ENCODE data around the gene NR2F2.

Gene NR2F2

GRCh38 chr15:96320107-96320506, 10.4 kb upstream of the NR2F2 start:
- no peak for DNase-seq (ENCODE audit: low read depth in 2 of 2)

DNA sequence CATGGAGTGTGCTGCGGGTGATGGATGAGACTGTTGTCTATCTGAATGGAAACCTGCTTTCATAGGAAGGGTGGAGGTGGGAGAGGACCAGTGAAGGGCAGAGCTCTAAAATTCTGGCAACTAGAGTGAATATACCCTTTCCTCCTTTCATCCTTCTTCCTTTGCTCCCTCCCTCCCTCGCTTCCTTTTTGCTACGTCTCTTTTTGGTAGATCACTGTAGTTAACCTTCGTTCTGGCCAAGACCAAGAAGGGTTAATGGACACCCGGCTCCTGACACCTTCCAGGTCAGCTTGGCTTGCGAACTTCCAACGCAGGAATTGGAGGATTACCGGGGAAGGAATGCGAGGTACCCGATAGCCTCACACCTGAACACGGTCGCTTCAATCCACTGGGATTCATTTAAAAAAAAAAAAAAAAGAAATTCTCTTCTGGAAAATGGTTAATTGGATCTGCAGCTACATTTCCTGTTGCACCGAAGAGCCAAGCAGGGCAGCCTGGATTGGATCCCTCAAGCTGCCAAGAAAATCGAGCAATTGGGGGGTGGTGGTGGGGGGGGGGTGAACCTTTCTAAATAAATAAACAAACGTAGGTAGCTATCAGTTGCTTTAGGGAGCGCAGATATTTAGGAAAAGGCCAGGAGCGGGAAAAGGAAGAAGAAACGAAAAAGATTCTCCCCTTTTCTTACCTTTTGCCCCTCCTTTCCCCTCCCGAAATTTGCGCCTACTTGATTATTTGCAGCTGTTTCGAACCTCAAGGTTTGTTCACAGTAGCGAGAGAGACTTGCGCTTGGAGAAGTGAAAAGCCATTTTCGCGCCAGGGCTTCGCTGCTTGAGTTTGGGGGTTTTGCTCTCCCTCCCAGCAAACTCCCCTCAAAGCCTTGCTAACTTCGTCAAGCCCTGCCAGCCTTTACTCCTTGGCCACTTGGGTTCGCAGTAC, 9.5 kb upstream of the NR2F2 start:
- no peak for DNase-seq (ENCODE audit: low read depth in 2 of 2)

- DNase-seq (ENCODE audit: low read depth in 2 of 2), result no peak
These were observed 8.6 kb upstream of the NR2F2 start for GRCh38 chr15:96321639-96322535.

DNA sequence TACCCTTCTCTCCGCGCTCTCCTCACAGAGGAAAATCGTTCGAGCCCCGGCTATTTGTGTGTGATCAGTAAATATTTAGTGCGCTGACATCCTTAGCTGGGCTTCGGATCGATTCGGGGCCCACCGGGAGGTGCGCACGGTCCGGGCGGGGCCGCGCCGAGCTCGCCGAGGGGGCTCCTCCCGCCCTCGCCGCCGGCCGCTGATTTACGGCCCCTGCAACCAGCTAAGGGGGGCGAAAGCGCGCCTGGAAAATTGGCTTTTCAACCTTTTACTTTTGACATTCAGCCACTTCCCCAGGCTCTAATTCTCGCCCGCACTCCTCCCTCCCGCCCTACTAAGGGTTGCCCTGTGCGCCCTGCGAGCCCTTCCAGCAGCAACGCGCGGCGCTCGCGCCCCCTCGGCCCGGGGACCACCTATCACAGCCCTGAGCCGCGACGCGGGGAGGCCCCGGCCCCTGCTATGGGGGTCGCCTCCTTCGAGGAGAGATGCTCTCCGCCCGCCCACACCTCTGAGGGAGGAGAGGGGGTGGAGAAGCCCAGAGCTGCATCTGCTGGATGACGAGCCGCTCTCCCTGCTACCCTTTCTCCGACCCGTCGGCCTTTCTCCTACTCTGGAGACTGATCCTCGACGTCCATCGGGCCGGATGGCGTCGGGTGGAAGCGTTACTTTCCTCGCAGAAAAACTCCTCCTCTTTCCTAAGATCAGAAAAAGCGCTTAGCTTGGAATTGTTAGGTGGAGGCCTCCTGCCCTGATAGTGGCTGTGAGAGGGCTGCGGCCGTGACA, 7.8 kb upstream of the NR2F2 start:
- DNase-seq (ENCODE audit: low read depth in 2 of 2), result no peak

DNA sequence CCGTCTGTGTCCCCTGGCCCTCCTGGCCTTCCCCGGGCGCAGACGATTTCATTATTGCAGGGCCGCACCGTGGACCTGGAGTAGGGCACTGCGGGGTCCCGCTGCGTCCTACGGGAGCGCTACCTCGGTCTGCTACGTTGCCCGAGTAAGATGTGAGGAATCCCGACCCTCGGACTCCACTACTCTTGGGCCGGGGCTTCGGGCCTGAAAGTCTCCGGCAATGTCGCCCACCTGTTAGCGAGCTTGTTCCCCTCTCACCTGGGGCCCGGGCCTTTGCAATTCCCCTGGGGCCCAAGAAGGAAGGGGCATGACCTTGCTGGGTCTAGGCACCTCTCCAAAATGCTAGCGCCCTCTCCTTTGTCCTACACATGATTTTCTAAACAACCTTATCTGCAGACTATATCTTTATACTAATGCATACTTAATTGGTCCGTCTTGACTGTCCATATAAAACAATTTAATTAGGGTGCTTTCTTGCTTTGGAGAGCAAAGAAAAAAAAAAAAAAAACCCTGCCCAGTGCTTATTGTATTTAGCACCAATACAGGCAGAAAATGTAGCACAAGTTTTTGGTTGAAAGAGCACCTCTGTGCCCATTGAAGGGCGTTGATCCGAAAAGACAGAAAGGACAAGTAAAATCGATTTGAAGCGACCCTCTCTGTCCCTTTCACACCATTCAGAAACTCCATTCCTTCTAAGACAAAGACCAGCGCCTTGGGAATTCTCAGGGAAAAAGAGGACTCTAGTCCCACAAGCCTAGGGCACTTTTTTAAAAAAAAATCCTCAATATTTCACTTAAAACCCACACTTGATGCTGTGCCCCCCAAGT, 7.0 kb upstream of the NR2F2 start:
- no peak for DNase-seq (ENCODE audit: low read depth in 2 of 2)

DNA sequence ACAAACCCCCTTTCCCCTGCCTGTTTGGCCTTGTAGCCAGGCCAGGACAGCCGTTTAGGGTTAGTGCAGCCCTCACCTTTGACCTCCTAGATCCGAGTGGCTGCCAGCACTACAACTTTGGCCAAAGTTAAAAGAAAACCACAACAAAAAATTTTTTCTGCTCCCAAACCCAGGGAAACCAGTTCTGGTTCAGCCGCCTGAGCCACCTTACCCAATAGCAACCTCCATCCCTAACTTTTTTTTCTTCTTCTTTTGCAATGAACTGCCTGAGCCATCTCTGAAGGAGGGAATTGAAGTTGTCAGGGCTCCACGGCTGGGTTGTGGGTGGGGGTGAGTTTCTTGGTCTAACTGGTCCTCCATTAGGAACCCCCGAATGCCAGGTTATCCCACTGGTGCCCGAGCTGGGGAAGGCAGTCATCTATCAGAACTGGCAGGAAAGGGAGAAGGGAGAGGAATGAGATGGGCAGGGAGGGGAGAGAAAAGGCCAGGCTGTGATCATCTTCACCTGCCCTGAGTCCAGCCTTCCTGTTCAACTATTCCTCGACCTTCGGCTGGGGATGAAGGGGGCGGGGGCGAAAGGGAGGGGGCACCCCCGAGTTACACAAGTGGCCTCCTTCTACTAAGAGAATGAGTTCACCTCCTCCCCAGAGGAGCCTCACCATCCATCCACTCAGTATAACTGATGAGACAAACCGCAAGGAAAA, 6.2 kb upstream of the NR2F2 start:
- no peak for DNase-seq (ENCODE audit: low read depth in 2 of 2)

DNA sequence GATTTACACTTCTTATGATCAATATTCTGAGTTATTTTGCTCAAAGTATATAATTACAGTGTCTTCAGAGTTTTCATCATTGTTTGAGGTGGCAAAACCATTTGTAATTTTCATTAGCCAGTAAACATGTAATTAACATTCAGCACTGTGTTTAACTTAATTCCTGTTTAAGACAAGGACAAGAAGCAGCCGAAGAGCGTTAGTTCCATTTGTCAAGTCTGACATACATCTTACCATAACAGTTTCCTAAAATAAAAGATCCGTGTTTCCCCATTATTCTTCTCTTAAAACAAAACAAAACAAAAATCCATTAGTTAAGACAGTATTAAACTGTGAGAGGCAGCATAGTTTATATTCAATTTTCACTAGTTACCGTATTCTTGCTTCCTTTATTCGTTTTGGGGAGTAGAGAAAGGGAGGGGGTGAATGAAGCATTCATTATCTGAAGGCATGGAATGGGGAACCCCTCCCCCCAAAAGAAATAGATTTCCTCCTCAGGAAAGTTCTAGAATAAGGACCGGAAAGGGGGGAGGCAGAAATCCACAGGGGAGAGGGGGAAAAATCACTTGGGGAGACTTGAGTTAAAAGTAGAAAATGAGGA, 5.5 kb upstream of the NR2F2 start:
- no peak for DNase-seq (ENCODE audit: low read depth in 2 of 2)

- DNase-seq (ENCODE audit: low read depth in 2 of 2), result no peak
These were observed 4.8 kb upstream of the NR2F2 start for GRCh38 chr15:96325541-96326327.

GRCh38 chr15:96326328-96327154, 4.0 kb upstream of the NR2F2 start:
- DNase-seq (ENCODE audit: low read depth in 2 of 2), result no peak

DNA sequence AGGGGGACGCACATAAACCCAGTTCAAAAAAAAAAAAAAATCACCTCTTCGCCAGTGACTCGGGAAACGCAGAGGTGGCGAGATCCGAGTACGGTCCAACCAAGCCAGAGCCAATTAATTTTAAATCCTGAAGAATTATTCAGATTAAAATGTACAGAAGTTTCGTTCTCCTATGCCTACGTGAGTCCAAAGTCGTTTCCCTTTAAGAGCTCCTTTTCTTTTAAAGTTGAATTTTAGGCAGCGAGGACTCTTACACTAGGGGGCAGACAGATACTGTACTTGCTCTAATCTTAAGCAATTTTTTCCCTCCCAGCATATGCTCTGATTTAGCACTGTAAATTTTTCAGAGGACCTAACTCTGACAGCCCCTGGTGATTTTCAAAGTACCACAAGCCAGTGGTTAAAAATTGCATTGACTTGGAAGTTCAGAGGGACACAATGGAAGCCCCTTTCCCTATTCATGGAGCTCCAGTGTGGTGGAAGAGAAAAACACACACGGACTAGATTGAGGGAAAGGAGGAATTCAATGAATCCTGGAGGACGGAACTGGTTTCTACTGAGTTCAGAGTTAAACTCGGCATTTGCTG, 3.3 kb upstream of the NR2F2 start:
- DNase-seq (ENCODE audit: low read depth in 2 of 2), result no peak

GRCh38 chr15:96328181-96328876, 2.2 kb upstream of the NR2F2 start:
- no peak for DNase-seq (ENCODE audit: low read depth in 2 of 2)

- DNase-seq (ENCODE audit: low read depth in 2 of 2), result no peak
These were observed 1.7 kb upstream of the NR2F2 start for GRCh38 chr15:96328877-96329195.

DNA sequence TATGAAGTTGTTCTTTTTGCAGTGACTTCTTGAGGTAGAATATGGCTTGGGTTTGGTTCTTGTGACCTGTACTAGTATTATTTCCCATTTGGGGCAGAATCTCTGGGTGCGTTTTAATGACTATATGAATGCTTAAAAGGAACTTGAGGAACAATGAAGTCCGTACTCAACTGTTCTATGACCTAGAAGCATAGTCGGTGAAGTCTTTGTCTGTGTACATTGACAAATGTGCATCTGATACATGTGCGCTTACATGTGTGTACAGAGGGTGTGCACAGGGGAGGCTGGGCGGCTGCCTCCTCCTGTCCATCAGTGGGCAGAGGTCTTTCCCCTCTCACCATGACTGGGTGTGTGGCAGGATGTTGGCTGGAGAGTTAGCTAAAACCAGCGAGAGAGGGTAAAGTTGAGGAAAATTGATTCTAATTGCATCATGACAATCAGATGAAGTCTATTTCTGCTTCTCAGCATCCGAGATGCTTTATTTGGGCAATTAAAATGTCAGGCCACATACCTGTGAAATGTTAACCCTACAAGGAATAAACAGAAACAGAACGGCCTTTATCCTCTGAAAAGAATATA, 1.0 kb upstream of the NR2F2 start:
- DNase-seq (ENCODE audit: low read depth in 2 of 2), result no peak

- no peak for DNase-seq (ENCODE audit: low read depth in 2 of 2)
These were observed 443 bp upstream of the NR2F2 start for GRCh38 chr15:96330064-96330449.

DNA sequence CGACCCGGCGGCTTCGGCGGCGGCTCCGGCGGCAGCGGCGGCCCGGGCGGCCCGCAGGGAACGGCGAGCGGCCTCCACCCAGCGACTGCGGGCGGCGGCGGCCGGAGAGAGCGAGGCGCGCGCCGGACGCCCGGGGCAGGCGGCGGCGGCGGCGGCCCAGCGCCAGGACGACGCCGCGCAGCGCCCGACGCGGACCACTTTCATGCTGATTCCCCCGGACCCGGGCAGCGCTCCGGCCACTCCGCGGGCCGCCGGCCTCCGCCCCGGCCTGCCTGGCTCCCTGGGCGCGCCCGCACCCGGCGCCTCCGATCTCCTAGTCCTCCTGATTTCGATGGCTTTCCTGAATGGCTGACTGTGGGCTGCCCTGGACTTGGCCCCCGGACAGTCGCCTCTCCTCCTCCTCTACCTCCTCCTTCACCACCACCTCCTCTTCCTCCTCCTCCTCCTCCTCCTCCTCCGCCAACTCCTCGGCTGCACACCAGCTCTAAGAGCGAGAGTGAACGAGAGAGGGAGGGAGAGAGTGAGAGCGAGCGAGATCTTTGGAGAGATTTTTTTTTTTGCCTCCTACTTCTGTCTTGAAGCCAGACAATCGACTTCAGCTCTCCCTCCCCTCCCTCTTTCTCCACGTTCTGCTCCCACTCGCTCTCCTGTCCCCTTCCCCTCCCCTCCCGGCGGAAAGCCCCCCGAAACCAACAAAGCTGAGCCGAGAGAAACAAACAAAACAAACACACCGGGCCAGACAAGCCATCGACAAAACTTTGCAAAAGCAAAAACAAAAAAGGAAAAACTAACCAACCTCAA, 844 bp downstream of the NR2F2 start:
- DNase-seq (ENCODE audit: low read depth in 2 of 2), result no peak

- DNase-seq (ENCODE audit: low read depth in 2 of 2), result no peak
These were observed 1.6 kb downstream of the NR2F2 start for GRCh38 chr15:96331945-96332636.
